ENCODE results near the gene ETV4.
"Not testable (repeated sequence)": the region's sequence is repeated elsewhere in the genome, so short reads cannot be mapped to it uniquely, and the experiment has no call there.

The ETV4 gene

DNA sequence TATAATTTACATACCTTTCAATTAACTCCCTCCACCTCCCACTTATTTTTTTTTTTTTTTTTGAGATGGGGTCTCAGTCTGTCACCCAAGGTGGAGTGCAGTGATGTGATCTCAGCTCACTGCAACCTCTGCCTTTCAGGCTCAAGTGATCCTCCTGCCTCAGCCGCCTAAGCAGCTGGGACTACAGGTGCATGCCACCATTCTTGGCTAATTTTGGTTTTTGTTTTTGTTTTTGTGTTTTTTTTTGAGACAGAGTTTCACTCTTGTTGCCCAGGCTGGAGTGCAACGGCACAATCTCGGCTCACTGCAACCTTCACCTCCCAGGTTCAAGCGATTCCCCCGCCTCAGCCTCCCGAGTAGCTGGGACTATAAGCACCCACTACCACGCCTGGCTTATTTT, 36.7 kb downstream of the ETV4 start:
- not testable (repeated sequence) for DNase-seq

DNA sequence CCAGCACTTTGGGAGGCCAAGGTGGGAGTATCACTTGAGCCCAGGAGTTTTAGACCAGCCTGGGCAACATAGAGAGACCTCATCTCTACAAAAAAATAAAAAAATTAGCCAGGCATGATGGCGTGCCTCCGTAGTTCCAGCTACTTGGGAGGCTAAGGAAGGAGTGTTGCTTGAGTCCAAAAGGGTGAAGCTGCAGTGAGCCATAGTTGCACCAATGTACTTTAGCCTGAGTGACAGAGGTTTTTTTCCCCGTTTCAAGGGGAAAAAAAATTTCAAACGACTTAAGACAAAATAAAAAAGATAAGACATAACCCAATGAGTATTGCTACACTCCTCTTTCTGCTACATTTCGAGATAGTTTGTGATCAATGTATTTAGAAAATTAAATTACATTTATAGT, 55.5 kb downstream of the ETV4 start:
- DNase-seq = no peak

DNA sequence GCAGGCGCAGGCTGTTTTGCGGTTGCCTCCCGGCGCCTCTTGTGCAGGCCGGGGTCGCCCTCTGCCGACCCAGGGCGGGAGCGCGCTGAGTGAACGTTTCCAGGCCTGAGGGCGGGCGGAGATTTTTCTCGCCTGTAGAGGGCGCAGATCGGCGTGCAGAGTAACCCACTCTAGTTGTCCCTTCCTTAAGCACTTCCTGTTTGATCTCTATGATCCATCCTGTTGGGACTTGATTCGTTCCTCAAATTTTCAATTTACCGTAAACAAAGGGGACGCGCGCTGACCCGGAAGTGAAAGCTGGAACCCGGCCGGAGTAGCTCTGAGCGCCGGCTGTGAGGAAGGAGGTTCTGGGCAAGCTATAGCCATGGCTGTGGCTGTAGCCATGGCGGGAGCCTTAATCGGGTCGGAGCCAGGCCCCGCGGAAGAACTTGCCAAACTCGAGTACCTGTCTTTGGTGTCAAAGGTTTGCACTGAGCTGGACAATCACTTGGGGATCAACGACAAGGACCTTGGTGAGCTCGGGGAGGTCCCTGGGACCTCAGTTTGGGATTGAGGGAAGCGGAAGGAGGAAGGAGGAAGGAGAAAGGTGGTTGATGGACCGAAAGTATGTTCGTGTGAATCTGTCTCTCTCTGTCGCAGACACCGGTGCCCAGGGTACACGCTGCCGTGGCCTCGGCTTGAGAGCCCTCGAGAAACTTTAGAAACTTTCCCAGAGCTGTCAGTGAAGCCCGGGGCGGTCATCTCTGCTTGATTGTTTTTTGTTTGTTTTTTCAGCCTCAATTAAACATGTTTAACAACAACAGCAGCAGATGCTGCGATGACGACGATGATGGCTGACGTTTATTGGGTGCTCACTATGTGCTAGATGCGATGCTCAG, 62.2 kb downstream of the ETV4 start, which contains the start of gene DHX8:
DHX8 (plus strand) TSS at position 302 of the 878 bp plus-strand sequence; CDS start at position 365, 63 bp downstream.
- DNase-seq = peak; percentile 98 to 99

DNA sequence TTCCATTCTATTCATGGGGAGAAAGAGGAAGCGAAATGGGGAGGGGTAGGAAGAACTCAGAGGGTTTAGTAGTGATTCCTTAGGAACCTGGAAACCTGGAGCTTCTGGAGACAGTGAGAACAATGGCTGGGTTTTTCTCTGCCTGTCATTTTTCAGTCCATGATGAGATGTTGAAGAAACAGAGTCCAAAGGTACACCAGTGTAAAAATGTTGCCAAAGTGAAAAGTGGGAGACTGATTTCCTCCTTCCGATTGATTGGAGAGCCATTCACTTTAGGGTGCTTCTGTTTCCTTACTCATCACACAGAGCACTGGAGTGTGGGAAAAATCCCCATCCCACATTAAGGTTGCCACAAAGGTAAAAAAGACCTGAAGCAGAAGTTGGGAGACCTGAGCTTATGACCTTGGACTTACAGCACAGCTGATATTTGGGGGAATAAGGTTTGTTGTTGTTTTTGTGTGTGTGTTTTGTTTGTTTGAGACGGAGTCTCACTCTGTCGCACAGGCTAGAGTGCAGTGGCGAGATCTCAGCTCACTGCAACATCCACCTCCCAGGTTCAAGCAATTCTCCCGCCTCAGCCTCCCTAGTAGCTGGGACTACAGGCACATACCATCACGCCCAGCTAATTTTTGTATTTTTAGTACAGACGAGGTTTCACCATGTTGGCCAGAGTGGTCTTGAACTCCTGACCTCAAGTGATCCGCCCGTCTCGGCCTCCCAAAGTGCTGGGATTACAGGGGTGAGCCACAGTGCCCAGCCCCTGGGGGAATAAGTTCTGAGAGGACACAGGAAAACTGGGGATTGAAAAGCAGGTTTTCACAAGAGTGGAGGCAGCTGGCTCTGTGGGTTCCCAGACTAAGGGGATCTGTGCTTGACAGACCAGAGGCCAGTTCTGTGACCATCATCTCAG, 63.8 kb downstream of the ETV4 start:
- no peak for DNase-seq

DNA sequence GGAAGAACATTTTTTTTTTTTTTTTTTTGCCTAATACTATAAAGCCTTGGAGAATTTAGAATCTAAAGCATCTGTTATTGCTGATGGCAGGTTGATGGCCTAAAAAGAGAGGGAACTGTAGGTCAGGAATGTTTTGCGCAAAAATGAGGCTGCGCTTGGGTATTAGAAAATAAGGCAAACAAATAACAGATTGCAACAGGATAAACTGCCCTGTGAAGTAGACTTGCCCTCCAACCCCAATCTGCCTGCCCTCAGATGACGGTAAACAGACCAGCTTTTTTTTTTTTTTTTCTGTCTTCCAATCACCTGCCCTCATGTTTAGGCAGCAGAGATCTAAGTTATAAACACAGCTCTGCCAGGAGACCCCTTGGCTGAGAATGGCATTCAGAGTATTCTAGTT, 66.2 kb downstream of the ETV4 start:
- no peak for DNase-seq

Measured in inflammatory macrophage (primary cell).